GM23338 (cell line): ENCODE measurements around the gene VDAC1. TPM values are rescaled to one million over a fixed set of nuclear protein-coding genes. Genes with fewer than 3 reads are reported as not detected.

Experiments
- ATAC-seq: fragments of 200-7000 bp; cut with Tn5 transposase; 3 replicates; pipeline ENCODE4 v1.9.1; 2020
- DNase-seq: peaks from one replicate; pipeline ENCODE4 v3.0.0-alpha.2; 2015; ENCODE audit warnings: low spot score
- H2AFZ ChIP-seq: fragments of 200-600 bp; sonication (generic); 2 replicates; pipeline ENCODE4 v1.8.0; 2016; ENCODE audit warnings: antibody characterized with exemption, mild to moderate bottlenecking, moderate library complexity
- H3F3A ChIP-seq: fragments of 200-600 bp; sonication (generic); replicated peaks from 2 replicates; pipeline ENCODE4 v1.8.0; 2017; ENCODE audit warnings: antibody characterized with exemption, mixed run types, low read depth
- H3K27ac ChIP-seq: fragments of 200-600 bp; sonication (generic); 2 replicates; pipeline ENCODE4 v1.6.1; 2016; ENCODE audit warnings: low read depth
- H3K27me3 ChIP-seq: fragments of 200-600 bp; sonication (generic); 2 replicates; pipeline ENCODE4 v1.8.0; 2016; ENCODE audit warnings: mild to moderate bottlenecking, mixed run types, moderate library complexity; ENCODE audit not compliant: insufficient read depth
- H3K36me3 ChIP-seq: fragments of 200-600 bp; sonication (generic); 2 replicates; pipeline ENCODE4 v1.8.0; 2016; ENCODE audit warnings: mild to moderate bottlenecking; ENCODE audit not compliant: insufficient read depth
- H3K4me1 ChIP-seq: fragments of 200-600 bp; sonication (generic); 2 replicates; pipeline ENCODE4 v1.8.0; 2016; ENCODE audit warnings: mild to moderate bottlenecking, moderate library complexity; ENCODE audit not compliant: insufficient read depth
- H3K4me2 ChIP-seq: fragments of 200-600 bp; sonication (generic); 2 replicates; pipeline ENCODE4 v1.7.1; 2017; ENCODE audit warnings: mixed run types
- H3K4me3 ChIP-seq: fragments of 200-600 bp; sonication (generic); 2 replicates; pipeline ENCODE4 v1.6.1; 2016; ENCODE audit warnings: mixed run types
- H3K79me2 ChIP-seq: fragments of 200-600 bp; sonication (generic); replicated peaks from 2 replicates; pipeline ENCODE4 v1.8.0; 2017; ENCODE audit warnings: mild to moderate bottlenecking; ENCODE audit not compliant: insufficient read depth
- H3K9me2 ChIP-seq: fragments of 200-600 bp; sonication (generic); 2 replicates; pipeline ENCODE4 v1.8.0; 2017; ENCODE audit not compliant: insufficient read depth
- H4K20me1 ChIP-seq: fragments of 200-600 bp; sonication (generic); replicated peaks from 2 replicates; pipeline ENCODE4 v1.8.0; 2017; ENCODE audit warnings: mild to moderate bottlenecking; ENCODE audit not compliant: insufficient read depth
- H3K27ac Mint-ChIP-seq: 2 replicates; pipeline ENCODE4 v1.8.0; 2020; ENCODE audit warnings: inconsistent platforms, mild to moderate bottlenecking, moderate library complexity, mixed read lengths
- H3K27me3 Mint-ChIP-seq: 3 replicates; pipeline ENCODE4 v1.8.0; 2022; ENCODE audit warnings: low read depth, mild to moderate bottlenecking, moderate library complexity, mixed read lengths, inconsistent platforms; ENCODE audit not compliant: insufficient read depth, poor library complexity
- H3K36me3 Mint-ChIP-seq: 3 replicates; pipeline ENCODE4 v1.8.0; 2021; ENCODE audit warnings: low read depth, mild to moderate bottlenecking, inconsistent platforms, moderate library complexity, mixed read lengths
- H3K4me1 Mint-ChIP-seq: 3 replicates; pipeline ENCODE4 v1.8.0; 2020; ENCODE audit warnings: mild to moderate bottlenecking, inconsistent platforms, mixed read lengths
- H3K4me3 Mint-ChIP-seq: 3 replicates; pipeline ENCODE4 v1.8.0; 2021; ENCODE audit warnings: moderate library complexity, mild to moderate bottlenecking, inconsistent platforms, mixed read lengths
- H3K9me3 Mint-ChIP-seq: 3 replicates; pipeline ENCODE4 v1.8.0; 2020; ENCODE audit warnings: moderate library complexity, mild to moderate bottlenecking, inconsistent platforms, mixed read lengths
- EZH2 ChIP-seq: fragments of 200-600 bp; sonication (generic); IDR thresholded peaks from one replicate; pipeline ENCODE4 v1.8.0; 2017; ENCODE audit warnings: antibody characterized with exemption, mild to moderate bottlenecking, low read depth; ENCODE audit not compliant: unreplicated experiment
- NANOG ChIP-seq: IDR thresholded peaks from 2 replicates; pipeline ENCODE4 v1.6.1; 2016; ENCODE audit warnings: antibody characterized with exemption, borderline replicate concordance
- REST ChIP-seq: IDR thresholded peaks from one replicate; pipeline ENCODE4 v1.6.1; 2018; ENCODE audit warnings: antibody characterized with exemption; ENCODE audit not compliant: unreplicated experiment
- ZNF331 ChIP-seq: fragments of 250-450 bp; sonication (Bioruptor Pico); IDR thresholded peaks from 2 replicates; pipeline ENCODE4 v1.5.0; 2020; ENCODE audit warnings: low read depth, mild to moderate bottlenecking, moderate library complexity
- ZNF462 ChIP-seq: fragments of 250-450 bp; sonication (Bioruptor Pico); IDR thresholded peaks from 2 replicates; pipeline ENCODE4 v1.5.0; 2020; ENCODE audit warnings: mild to moderate bottlenecking, moderate library complexity
- polyA plus RNA-seq: library from polyadenylated mRNA; unstranded; fragments of >200 nt; fragmentation: Nextera tagmentation; extraction: Ambion mirVana; gene quantifications from 2 replicates; pipeline ENCODE4 v1.2.1, GENCODE V29; 2016
- total RNA-seq: library from RNA; depleted of rRNA; stranded (reverse); fragments of >200 nt; shearing (Covaris generic); gene quantifications from 2 replicates; pipeline ENCODE4 v1.2.3, GENCODE V29; 2014

Gene VDAC1
- total and polyA plus RNA-seq, 2 experiments from 2014 or later, result 300 to 329 TPM

GRCh38 chr5:134029156-134029555 lies 24.4 kb upstream of the VDAC1 start (continued):
- no peak for TF ChIP-seq REST
- no peak for TF ChIP-seq NANOG

GRCh38 chr5:134028496-134028895 lies 23.7 kb upstream of the VDAC1 start:
- Histone ChIP-seq H3K4me2 (no peak overlapping the region), H3K79me2 (no peaks in the 10 kb centered on the region), H2AFZ (no peak overlapping the region), H4K20me1 (no peaks in the 10 kb centered on the region), H3F3A (no peaks in the 10 kb centered on the region), H3K27me3 (no peaks in the 10 kb centered on the region), H3K36me3 (no peaks in the 10 kb centered on the region), H3K4me1 (no peaks in the 10 kb centered on the region), H3K9me2 (no peaks in the 10 kb centered on the region), H3K4me3 (no peak overlapping the region), H3K27ac (no peak overlapping the region)
- TF ChIP-seq EZH2 (no peak), ZNF462 (no peak), REST (no peak), ZNF331 (CRISPR knock-in tag) (no peak)
- no peaks in the 10 kb centered on the region; the same call in 2 of the 3 replicates for H3K4me1 Mint-ChIP-seq
- no peaks in the 10 kb centered on the region for H3K9me3 Mint-ChIP-seq
- no peak for DNase-seq
- H3K27me3 Mint-ChIP-seq, result peaks cover 5% of the 10 kb centered on the region
- no peak overlapping the region for H3K27ac Mint-ChIP-seq
- no peaks in the 10 kb centered on the region for H3K36me3 Mint-ChIP-seq
- no peak for ATAC-seq
- H3K4me3 Mint-ChIP-seq, result no peak overlapping the region
